GM19452 (cell line): ENCODE measurements around the gene NBEA.
A peak's percentile ranks its signal among the peaks of the same experiment; 100 is the strongest.
"Not testable (repeated sequence)": the region's sequence is repeated elsewhere in the genome, so short reads cannot be mapped to it uniquely, and the experiment has no call there.

Experiments
- ATAC-seq: cut with Tn5 transposase; IDR thresholded peaks from one replicate; pipeline ENCODE4 v1.9.1; 2021; ENCODE audit not compliant: unreplicated experiment

NBEA gene

GRCh38 chr13:34941835-34942731 lies at the start of gene NBEA:
Gene NBEA (plus strand): TSS chr13:34942270. CDS start chr13:34942821, 551 bp downstream.
- ATAC-seq, result peak; percentile 75

- ATAC-seq, result no peak
Observed at GRCh38 chr13:34894756-34895155, 47.3 kb upstream of the NBEA start.

GRCh38 chr13:34897220-34897619 lies 44.9 kb upstream of the NBEA start:
- ATAC-seq, result no peak

GRCh38 chr13:34899888-34900287 lies 42.2 kb upstream of the NBEA start:
- no peak for ATAC-seq

GRCh38 chr13:34900288-34900739 lies 41.8 kb upstream of the NBEA start:
- ATAC-seq, result no peak

- ATAC-seq, result no peak
Observed at GRCh38 chr13:34901572-34901971, 40.5 kb upstream of the NBEA start.

GRCh38 chr13:34911159-34911558 lies 30.9 kb upstream of the NBEA start:
- no peak for ATAC-seq

- no peak for ATAC-seq
Observed at GRCh38 chr13:34913040-34913439, 29.0 kb upstream of the NBEA start.

GRCh38 chr13:34914416-34914815 lies 27.7 kb upstream of the NBEA start:
- ATAC-seq, result no peak

- ATAC-seq, result no peak
Observed at GRCh38 chr13:34926508-34926907, 15.6 kb upstream of the NBEA start.

- ATAC-seq, result not testable (repeated sequence)
Observed at GRCh38 chr13:34928676-34929075, 13.4 kb upstream of the NBEA start.

GRCh38 chr13:34931572-34931971 lies 10.5 kb upstream of the NBEA start:
- no peak for ATAC-seq

- ATAC-seq, result no peak
Observed at GRCh38 chr13:34933349-34933748, 8.7 kb upstream of the NBEA start.

GRCh38 chr13:34933786-34934185 lies 8.3 kb upstream of the NBEA start:
- ATAC-seq, result no peak

GRCh38 chr13:34935841-34936240 lies 6.2 kb upstream of the NBEA start:
- no peak for ATAC-seq

- ATAC-seq, result no peak
Observed at GRCh38 chr13:34939771-34940170, 2.3 kb upstream of the NBEA start.

- no peak for ATAC-seq
Observed at GRCh38 chr13:34941436-34941834, 635 bp upstream of the NBEA start.

- peak; percentile 9 for ATAC-seq
Observed at GRCh38 chr13:34942732-34943435, 814 bp downstream of the NBEA start.

- no peak for ATAC-seq
Observed at GRCh38 chr13:34943436-34944273, 1.6 kb downstream of the NBEA start.

GRCh38 chr13:34944274-34944634 lies 2.2 kb downstream of the NBEA start:
- ATAC-seq, result no peak

GRCh38 chr13:34944751-34945150 lies 2.7 kb downstream of the NBEA start:
- ATAC-seq, result no peak
